Measurements from ENCODE around the gene HNMT. TPM values are rescaled to one million over a fixed set of nuclear protein-coding genes. Genes with fewer than 3 reads are reported as not detected.

Gene HNMT
- total RNA-seq, 5 donors from 2014 or later (not counting 1 experiment from before 2014, with no cell fraction given), result 0.15 to 0.39 (median 0.22) TPM; not detected in 2

DNA sequence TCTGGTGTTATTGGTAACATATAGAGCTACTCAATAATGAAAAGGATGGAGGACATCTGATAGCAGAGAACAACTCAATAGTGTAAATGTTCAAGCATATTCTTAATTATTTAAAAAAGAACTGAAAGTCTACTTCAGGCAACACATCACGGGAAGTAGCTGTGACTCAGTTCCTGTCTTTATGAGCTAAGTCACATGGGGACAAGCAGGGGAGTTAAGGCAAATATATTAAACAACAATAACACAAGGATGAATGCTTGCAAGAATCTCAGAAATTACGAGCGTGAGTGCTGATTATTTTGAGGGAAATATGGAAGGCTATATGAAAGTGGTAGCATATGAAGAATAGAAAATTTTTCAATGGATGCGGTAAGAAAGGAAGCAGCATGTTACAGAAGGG lies 4.0 kb upstream of the HNMT start:
- POLR2A ChIA-PET, result no interaction called here

DNA sequence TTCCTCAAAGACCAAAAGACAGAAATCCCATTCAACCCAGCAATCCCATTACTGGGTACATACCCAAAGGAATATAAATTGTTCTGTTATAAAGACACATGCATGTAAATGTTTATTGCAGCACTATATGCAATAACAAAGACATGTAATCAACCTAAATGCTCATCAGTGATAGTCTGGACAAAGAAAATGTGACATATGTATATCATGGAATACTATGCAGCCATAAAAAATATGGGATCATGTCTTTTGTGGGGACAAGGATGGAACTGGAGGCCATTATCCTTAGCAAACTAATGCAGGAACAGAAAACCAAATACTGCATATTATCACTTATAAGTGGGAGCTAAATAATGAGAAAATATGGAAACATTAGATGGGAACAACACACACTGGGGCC lies 2.7 kb upstream of the HNMT start:
- CTCF ChIA-PET, result no interaction called here
- no peak overlapping the region for H3K27ac ChIP-seq (ENCODE audit: low read length)
- H3K36me3 Mint-ChIP-seq, result no peaks in the 10 kb centered on the region
- no peak overlapping the region for H3K4me3 ChIP-seq (ENCODE audit: control insufficient read depth in 1 of 2, extremely low read depth in 1 of 2, low read length in 1 of 2)
- no peaks in the 10 kb centered on the region for H3K9me3 ChIP-seq
- no peaks in the 10 kb centered on the region for H3K4me1 ChIP-seq (ENCODE audit: control insufficient read depth in 1 of 2, extremely low read depth in 1 of 2, insufficient read depth in 2 of 2, low read length in 2 of 2)
- H3K36me3 ChIP-seq (ENCODE audit: control insufficient read depth in 2 of 2, extremely low read depth in 1 of 2, insufficient read depth in 1 of 2, low read length in 1 of 2), result no peaks in the 10 kb centered on the region
- DNase-seq (no peak), ATAC-seq (replicated peaks in 1 of 4) (no peak)
- peaks cover 0 to 5% (median 0%) of the 10 kb centered on the region in 3 donors for H3K4me1 Mint-ChIP-seq
- POLR2A ChIA-PET, result no interaction called here
- H3K27ac Mint-ChIP-seq, result no peak overlapping the region
- no peaks in the 10 kb centered on the region for H3K27me3 Mint-ChIP-seq
- no peaks in the 10 kb centered on the region for H3K9me3 Mint-ChIP-seq
- no peaks in the 10 kb centered on the region for H3K27me3 ChIP-seq (replicated peaks in 1 of 2; ENCODE audit: control insufficient read depth in 2 of 2, extremely low read depth in 1 of 2, insufficient read depth in 2 of 2, low read length in 1 of 2)
- H3K4me3 Mint-ChIP-seq, result no peak overlapping the region

More for the DNA sequence above, 4.0 kb upstream of the HNMT start:
- Histone ChIP-seq H3K9me3 (no peaks in the 10 kb centered on the region), H3K4me3 (ENCODE audit: control insufficient read depth in 1 of 2, extremely low read depth in 1 of 2, low read length in 1 of 2) (no peak overlapping the region), H3K27me3 (replicated peaks in 1 of 2; ENCODE audit: control insufficient read depth in 2 of 2, extremely low read depth in 1 of 2, insufficient read depth in 2 of 2, low read length in 1 of 2) (no peaks in the 10 kb centered on the region), H3K27ac (ENCODE audit: low read length) (no peak overlapping the region), H3K36me3 (ENCODE audit: control insufficient read depth in 2 of 2, extremely low read depth in 1 of 2, insufficient read depth in 1 of 2, low read length in 1 of 2) (no peaks in the 10 kb centered on the region), H3K4me1 (ENCODE audit: control insufficient read depth in 1 of 2, extremely low read depth in 1 of 2, insufficient read depth in 2 of 2, low read length in 2 of 2) (no peaks in the 10 kb centered on the region)
- 84% methylated on average over 3 of the region's 4 CpGs for WGBS (ENCODE audit: insufficient coverage)
- CTCF ChIA-PET, result no interaction called here
- no peak overlapping the region for H3K4me3 Mint-ChIP-seq
- H3K27me3 Mint-ChIP-seq, result no peaks in the 10 kb centered on the region
- peaks cover 0 to 5% (median 0%) of the 10 kb centered on the region in 3 donors for H3K4me1 Mint-ChIP-seq
- no peak for DNase-seq
- no peaks in the 10 kb centered on the region for H3K36me3 Mint-ChIP-seq
- no peak for ATAC-seq (replicated peaks in 1 of 4)
- H3K27ac Mint-ChIP-seq, result no peak overlapping the region
- H3K9me3 Mint-ChIP-seq, result no peaks in the 10 kb centered on the region

DNA sequence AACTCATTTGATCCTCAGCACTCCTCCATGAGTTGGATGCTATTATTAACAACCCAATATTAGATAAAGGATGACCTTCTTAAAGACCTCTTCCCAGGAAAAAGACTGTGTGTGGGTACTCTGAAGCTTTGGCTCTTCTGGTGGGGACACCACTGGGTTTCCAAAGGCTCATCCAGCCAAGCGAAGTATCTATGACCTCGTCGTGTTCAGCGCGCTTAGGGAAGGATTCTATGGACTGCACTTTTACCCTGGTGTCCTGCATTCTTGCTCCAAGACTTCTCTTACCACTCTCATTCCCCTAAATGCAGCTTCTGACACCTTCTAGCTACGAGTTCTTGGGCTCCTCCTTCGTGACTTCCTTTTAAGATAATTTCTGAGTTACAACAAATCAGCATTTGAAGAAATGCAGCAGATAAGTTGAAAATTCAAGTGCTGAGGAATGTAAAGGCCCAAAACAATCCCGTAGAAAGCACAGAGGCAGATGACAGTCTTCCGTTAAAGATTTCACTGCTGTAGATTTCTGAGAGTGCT lies 673 bp upstream of the HNMT start:
- CTCF ChIA-PET, result interaction anchor here (0.6 to 0.8 kb wide), 4 partner anchors 10 to 963 kb away, joined by 3 to 6 read pairs (median 4); no protein-coding TSS in a partner anchor
- H3K36me3 Mint-ChIP-seq, result no peaks in the 10 kb centered on the region
- H3K4me3 ChIP-seq (ENCODE audit: control insufficient read depth in 1 of 2, extremely low read depth in 1 of 2, low read length in 1 of 2), result no peak overlapping the region
- H3K27ac Mint-ChIP-seq, result no peak overlapping the region
- DNase-seq (no peak), ATAC-seq (replicated peaks in 1 of 4) (no peak)
- H3K27me3 Mint-ChIP-seq, result no peaks in the 10 kb centered on the region
- no peaks in the 10 kb centered on the region for H3K9me3 Mint-ChIP-seq
- H3K9me3 ChIP-seq, result no peaks in the 10 kb centered on the region
- POLR2A ChIA-PET, result no interaction called here
- H3K4me1 Mint-ChIP-seq, result peaks cover 0 to 5% (median 0%) of the 10 kb centered on the region in 3 donors
- no peaks in the 10 kb centered on the region for H3K36me3 ChIP-seq (ENCODE audit: control insufficient read depth in 2 of 2, extremely low read depth in 1 of 2, insufficient read depth in 1 of 2, low read length in 1 of 2)
- H3K4me1 ChIP-seq (ENCODE audit: control insufficient read depth in 1 of 2, extremely low read depth in 1 of 2, insufficient read depth in 2 of 2, low read length in 2 of 2), result no peaks in the 10 kb centered on the region
- H3K27me3 ChIP-seq (replicated peaks in 1 of 2; ENCODE audit: control insufficient read depth in 2 of 2, extremely low read depth in 1 of 2, insufficient read depth in 2 of 2, low read length in 1 of 2), result no peaks in the 10 kb centered on the region
- no peak overlapping the region for H3K4me3 Mint-ChIP-seq
- no peak overlapping the region for H3K27ac ChIP-seq (ENCODE audit: low read length)
- 83% methylated on average over 7 of the region's 9 CpGs for WGBS (ENCODE audit: insufficient coverage)

DNA sequence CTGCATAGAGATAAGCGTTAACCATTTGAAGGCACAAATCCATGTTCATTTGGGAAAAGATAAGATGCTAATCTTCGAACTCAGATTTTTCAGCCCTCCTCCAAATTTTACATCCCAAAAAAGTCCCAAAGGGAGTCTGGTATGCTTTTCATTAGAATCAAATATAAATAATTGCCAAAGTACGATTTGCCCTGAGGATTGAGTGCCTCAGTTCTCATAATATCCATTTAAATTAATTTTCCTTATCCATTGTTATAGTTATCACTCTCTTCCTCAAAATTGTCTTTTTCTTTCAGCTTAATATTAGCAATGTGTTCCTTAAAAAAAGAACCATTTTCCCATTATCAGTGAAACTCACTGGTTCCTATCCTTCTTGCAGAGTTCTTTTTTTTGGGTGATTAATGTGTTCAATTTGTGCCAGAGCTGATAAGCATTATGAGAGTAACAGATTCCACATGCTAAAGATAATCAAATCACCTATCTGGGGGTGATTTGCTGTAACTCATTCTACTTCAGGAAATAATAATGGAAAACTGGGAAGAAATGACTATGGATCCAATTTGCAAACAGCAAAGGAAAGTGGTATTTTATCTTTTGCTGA lies 686 bp downstream of the HNMT start:
- ATAC-seq (replicated peaks in 1 of 4) (no peak), DNase-seq (no peak)
- Mint-ChIP-seq H3K27me3 (no peaks in the 10 kb centered on the region), H3K9me3 (no peaks in the 10 kb centered on the region), H3K4me3 (no peak overlapping the region), H3K36me3 (no peaks in the 10 kb centered on the region), H3K27ac (no peak overlapping the region), H3K4me1 (peaks cover 0 to 5% (median 0%) of the 10 kb centered on the region in 3 donors)
- H3K36me3 ChIP-seq (ENCODE audit: control insufficient read depth in 2 of 2, extremely low read depth in 1 of 2, insufficient read depth in 1 of 2, low read length in 1 of 2), result no peaks in the 10 kb centered on the region
- no peak overlapping the region for H3K27ac ChIP-seq (ENCODE audit: low read length)
- WGBS (ENCODE audit: insufficient coverage), result no CpG with 5 or more reads among the region's 3 CpGs
- ChIA-PET POLR2A (no interaction called here), CTCF (no interaction called here)
- H3K4me3 ChIP-seq (ENCODE audit: control insufficient read depth in 1 of 2, extremely low read depth in 1 of 2, low read length in 1 of 2), result no peak overlapping the region
- no peaks in the 10 kb centered on the region for H3K9me3 ChIP-seq
- H3K27me3 ChIP-seq (replicated peaks in 1 of 2; ENCODE audit: control insufficient read depth in 2 of 2, extremely low read depth in 1 of 2, insufficient read depth in 2 of 2, low read length in 1 of 2), result no peaks in the 10 kb centered on the region
- no peaks in the 10 kb centered on the region for H3K4me1 ChIP-seq (ENCODE audit: control insufficient read depth in 1 of 2, extremely low read depth in 1 of 2, insufficient read depth in 2 of 2, low read length in 2 of 2)

DNA sequence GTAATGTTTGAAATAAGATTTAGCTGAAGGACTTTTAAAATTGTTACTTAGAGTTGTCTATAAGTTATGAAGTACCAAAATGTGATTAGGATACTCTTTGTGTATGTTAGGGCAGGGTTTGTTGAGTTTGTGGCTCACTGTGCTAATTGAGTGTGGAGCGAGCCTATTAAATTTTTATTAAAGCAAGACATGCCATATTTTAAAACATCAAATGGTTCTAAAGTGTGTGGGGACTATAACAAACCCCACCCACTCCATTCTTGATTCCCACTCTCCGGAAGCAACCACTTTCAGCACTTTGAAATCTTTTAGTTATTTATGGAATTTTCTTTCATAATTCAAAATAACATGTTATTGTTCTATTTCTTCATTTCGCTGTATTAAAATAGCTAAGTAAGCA lies 1.8 kb downstream of the HNMT start:
- Histone ChIP-seq H3K27ac (ENCODE audit: low read length) (no peak overlapping the region), H3K27me3 (replicated peaks in 1 of 2; ENCODE audit: control insufficient read depth in 2 of 2, extremely low read depth in 1 of 2, insufficient read depth in 2 of 2, low read length in 1 of 2) (no peaks in the 10 kb centered on the region), H3K36me3 (ENCODE audit: control insufficient read depth in 2 of 2, extremely low read depth in 1 of 2, insufficient read depth in 1 of 2, low read length in 1 of 2) (no peaks in the 10 kb centered on the region), H3K9me3 (no peaks in the 10 kb centered on the region), H3K4me1 (ENCODE audit: control insufficient read depth in 1 of 2, extremely low read depth in 1 of 2, insufficient read depth in 2 of 2, low read length in 2 of 2) (no peaks in the 10 kb centered on the region), H3K4me3 (ENCODE audit: control insufficient read depth in 1 of 2, extremely low read depth in 1 of 2, low read length in 1 of 2) (no peak overlapping the region)
- Mint-ChIP-seq H3K4me1 (peaks cover 0 to 5% (median 0%) of the 10 kb centered on the region in 3 donors), H3K4me3 (no peak overlapping the region), H3K27me3 (no peaks in the 10 kb centered on the region), H3K36me3 (no peaks in the 10 kb centered on the region), H3K27ac (no peak overlapping the region), H3K9me3 (no peaks in the 10 kb centered on the region)
- DNase-seq (no peak), ATAC-seq (replicated peaks in 1 of 4) (no peak)
- POLR2A ChIA-PET, result no interaction called here
- WGBS (ENCODE audit: insufficient coverage), result no CpG with 5 or more reads among the region's 3 CpGs
- CTCF ChIA-PET, result no interaction called here

DNA sequence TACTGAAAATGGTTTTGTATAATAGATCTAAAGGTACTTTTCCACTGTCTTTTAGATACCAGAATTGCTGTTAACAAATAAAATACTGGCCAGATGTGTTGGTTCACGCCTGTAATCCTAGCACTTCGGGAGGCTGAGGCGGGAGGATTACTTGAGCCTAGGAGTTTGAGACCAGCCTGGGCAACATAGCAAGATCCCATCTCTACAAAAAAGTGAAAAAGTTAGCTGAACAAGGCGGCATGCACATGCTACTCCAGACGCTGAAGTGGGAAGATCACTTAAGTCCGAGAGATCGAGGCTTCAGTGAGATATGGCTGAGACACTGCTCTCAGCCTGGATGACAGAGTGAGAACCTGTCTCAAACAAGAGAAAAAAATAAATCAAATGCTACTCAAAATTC lies 2.8 kb downstream of the HNMT start:
- 89% methylated on average over 5 of the region's 7 CpGs for WGBS (ENCODE audit: insufficient coverage)
- ATAC-seq (replicated peaks in 1 of 4), result no peak
- POLR2A ChIA-PET, result no interaction called here
- Histone ChIP-seq H3K27me3 (replicated peaks in 1 of 2; ENCODE audit: control insufficient read depth in 2 of 2, extremely low read depth in 1 of 2, insufficient read depth in 2 of 2, low read length in 1 of 2) (no peaks in the 10 kb centered on the region), H3K9me3 (no peaks in the 10 kb centered on the region), H3K4me3 (ENCODE audit: control insufficient read depth in 1 of 2, extremely low read depth in 1 of 2, low read length in 1 of 2) (no peak overlapping the region), H3K36me3 (ENCODE audit: control insufficient read depth in 2 of 2, extremely low read depth in 1 of 2, insufficient read depth in 1 of 2, low read length in 1 of 2) (no peaks in the 10 kb centered on the region), H3K27ac (ENCODE audit: low read length) (no peak overlapping the region), H3K4me1 (ENCODE audit: control insufficient read depth in 1 of 2, extremely low read depth in 1 of 2, insufficient read depth in 2 of 2, low read length in 2 of 2) (no peaks in the 10 kb centered on the region)
- no peak for DNase-seq
- Mint-ChIP-seq H3K27me3 (no peaks in the 10 kb centered on the region), H3K27ac (no peak overlapping the region), H3K36me3 (no peaks in the 10 kb centered on the region), H3K9me3 (no peaks in the 10 kb centered on the region), H3K4me1 (peaks cover 0 to 5% (median 0%) of the 10 kb centered on the region in 3 donors), H3K4me3 (no peak overlapping the region)
- CTCF ChIA-PET, result no interaction called here

Measured in T-cell (primary cell).